ENCODE data around the gene PCGF1. TPM values are rescaled to one million over a fixed set of nuclear protein-coding genes. Genes with fewer than 3 reads are reported as not detected.

The PCGF1 gene
- 23.6 and 27.8 TPM in 2 replicates for total RNA-seq

DNA sequence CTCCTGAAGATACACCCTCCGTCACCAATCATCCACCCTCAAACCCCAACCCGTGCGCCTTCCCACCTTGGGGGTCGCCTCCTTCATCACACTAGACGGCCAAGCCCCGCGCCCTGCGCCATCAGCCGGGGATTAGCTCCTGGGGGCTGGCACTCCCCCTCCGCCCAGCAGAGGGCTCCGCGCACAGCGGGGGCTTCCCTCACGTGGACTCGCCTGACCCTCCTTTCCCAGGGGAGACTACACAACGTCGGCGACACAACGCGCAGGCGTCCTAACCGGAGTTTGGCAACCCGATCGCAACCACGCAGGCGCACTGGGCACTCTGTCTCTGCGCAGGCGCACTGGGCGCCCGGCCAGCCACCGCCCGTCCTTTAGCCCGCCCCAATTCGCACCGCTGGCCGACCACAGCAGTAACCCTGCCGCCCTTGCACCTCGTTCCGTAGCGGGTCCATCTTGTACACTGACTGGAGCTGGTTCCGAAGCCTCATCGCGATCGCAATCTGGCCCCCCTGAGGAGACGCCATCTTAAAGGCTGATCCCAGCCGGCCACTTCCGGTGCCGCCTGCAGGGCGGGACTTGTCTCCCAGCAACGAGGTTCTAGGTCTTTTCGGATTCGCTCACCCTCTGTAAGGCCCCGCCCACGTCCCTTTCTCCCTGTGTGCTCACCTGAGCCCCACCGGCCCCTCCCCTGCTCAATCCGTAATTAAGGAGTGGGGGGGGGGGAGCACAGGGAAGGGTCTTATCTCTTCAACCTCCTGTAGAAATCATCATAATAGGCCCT lies at the start of gene PCGF1:
Gene PCGF1 (minus strand): TSS at position 551 of the 781 bp plus-strand sequence. CDS start 27 bp downstream, at position 524.

DNA sequence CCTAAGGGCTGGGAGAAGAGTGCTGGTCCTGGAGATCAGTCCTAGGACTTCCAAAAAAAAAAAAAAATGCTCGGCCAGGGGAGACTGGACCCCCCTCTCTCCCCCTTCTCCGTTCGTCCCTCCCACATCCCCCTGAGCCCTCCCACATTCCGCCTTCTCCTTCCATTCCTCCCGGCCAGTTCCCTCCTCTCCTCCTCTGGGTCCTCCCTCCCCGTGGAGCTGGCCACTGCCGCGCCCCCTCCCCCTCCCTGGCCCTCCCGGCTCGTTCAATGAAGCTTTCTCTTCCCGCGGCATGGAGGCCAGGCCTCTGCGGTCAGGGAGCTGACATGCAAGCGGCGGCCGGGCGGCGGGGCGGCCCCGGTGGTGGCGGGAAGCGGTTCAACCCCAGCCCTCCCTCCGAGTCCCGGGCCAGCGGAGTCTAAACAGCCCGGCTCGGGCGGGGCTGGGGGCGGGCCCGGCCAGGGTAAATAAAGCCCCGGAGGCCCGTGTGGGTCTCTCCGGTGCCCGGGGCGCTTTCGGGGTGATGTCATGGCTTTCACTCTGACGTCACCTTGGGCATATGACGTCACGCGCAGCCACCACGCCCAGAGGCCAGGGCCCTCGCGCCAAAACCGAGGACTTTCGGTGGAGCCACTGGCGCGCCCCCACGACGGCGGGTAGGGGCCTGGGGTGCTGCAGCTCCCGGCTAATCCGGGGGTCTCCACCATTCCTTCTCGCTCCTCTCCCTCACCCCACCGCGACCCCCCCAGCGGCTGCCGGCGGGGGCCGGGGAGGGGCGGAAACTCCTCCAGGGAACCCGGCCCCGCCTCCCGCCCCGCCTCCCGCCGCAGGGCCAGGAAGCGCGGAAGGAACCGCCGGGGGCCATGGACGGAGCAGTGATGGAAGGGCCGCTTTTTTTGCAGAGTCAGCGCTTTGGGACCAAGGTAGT lies 46.7 kb upstream of the PCGF1 start, which contains the start of the genes DOK1 and LOXL3:
Gene DOK1 (plus strand): TSS at position 829 of the 928 bp plus-strand sequence. CDS start 35 bp downstream, at position 864.
Gene LOXL3 (minus strand): TSS at position 51 of the 928 bp plus-strand sequence. CDS start 1,308 bp downstream, outside the sequence.

DNA sequence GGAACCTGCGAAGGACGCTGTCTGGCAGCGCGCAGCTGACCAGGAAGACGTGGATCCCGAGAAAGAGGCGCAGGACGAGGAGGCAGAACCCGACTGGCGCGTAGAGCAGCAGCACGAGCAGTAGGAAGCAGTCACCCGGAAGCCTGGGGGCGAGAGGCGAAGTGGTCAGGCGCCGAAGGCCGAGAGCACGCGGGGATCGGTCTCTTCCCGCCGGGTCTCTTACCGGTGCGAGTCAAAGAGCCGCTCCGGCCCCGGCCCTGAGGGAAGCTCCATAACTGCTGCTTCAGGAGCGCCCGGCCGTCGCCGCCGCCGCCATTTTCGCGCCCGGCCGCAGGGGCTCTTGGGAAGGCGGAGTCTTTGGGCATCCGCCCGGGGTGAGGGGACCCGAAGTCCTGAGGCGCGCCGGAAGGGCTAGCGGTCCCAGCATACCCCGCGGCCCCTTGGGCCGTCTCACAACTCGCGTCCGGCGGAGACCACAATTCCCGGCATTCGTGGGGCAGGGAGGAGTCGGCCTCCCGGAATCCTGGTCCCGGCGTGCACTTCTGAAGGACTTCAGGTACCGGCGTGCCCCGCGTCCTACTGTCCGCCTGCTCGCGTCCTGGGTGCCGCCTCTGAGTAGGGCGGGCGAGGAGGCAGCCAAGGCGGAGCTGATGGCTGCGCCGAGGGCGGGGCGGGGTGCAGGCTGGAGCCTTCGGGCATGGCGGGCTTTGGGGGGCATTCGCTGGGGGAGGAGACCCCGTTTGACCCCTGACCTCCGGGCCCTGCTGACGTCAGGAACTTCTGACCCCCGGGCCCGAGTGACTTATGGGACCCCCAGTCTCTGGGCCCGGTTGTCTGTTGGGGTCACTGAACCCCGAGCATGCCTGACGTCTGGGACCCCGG lies 22.1 kb upstream of the PCGF1 start, which contains the start of the genes AUP1 and HTRA2:
Gene AUP1 (minus strand): TSS at position 350 of the 882 bp plus-strand sequence. CDS start 77 bp downstream, at position 273.
Gene HTRA2 (plus strand): TSS at position 577 of the 882 bp plus-strand sequence. CDS start 74 bp downstream, at position 651.

DNA sequence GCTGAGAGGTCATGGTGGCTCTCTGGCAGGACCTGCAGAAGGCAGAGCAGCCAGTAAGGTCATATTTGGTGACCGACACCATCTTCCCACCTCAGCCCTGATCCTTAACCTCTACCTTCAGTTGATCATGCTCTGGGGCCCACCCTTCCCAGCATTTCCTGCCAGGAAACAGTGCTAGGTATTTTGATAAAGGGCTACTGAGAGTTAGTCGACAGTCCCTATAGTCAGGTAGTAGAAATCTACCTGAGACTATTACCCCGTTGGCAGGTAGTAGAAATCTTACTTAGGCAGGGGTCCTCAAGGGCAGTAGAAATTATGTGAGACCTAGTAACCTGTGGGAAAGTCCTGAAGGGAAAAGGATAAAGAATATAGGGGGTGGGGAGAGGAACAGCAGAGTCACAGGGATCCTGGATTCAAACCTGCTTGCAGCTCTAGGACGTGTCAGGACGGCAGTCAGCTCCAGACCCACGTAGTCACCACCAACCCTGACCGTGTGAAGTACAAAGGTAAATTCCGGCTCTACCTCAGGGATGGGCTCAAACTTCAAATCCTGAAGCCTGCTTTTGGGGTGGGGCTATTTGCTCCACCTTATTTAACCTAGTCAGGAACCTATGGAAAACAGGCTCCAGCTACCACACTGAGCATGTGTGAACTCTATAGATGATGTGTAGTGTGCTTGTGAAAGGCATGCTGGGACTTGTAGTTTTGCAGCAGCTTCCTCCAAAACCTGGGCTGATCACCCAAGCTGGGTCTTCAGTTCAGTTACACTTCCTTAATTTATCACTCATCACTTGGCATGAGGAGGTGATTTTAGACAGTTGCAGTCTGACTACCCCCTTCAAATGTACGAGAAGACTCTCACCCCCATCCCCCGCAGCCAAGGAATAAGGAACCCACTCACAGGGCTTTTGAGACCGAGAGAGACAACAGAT lies 18.5 kb upstream of the PCGF1 start, which contains the start of gene DQX1:
Gene DQX1 (minus strand): TSS at position 515 of the 932 bp plus-strand sequence. CDS start 502 bp downstream, at position 13.

DNA sequence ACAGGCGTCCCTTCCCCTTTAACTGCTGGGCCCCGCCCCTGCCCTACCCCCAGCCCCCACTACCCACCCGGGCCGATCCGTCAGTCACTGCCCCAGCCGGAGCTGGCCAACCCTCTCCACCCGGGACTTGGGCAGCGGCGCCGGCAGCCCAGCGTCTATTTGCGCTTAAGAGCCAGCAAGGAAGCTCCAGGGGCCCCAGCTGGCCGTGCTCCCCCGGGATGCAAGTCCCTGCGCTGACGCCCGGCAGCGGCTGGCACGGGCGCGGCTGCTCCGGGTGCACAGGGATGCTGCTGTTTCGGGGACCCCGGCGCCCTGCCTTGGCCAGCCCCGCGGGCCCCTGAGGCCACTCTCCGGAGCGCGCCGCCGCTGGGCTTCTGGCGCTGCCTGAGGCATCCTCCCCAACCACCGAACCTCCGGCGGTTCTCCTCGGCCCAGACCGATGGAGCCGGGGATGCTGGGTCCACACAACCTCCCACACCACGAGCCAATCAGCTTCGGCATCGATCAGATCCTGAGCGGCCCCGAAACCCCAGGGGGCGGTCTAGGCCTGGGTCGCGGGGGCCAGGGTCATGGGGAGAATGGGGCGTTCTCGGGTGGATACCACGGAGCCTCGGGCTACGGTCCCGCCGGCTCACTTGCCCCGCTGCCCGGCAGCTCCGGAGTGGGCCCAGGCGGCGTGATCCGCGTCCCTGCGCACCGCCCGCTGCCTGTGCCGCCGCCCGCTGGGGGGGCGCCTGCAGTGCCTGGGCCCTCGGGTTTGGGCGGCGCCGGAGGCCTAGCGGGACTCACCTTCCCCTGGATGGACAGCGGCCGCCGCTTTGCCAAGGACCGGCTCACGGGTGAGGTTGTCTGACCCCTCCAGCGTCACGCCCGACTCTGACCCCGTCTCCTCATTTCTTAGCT lies 7.1 kb upstream of the PCGF1 start, which contains the start of gene TLX2:
Gene TLX2 (plus strand): TSS at position 83 of the 903 bp plus-strand sequence. CDS start 357 bp downstream, at position 440.

DNA sequence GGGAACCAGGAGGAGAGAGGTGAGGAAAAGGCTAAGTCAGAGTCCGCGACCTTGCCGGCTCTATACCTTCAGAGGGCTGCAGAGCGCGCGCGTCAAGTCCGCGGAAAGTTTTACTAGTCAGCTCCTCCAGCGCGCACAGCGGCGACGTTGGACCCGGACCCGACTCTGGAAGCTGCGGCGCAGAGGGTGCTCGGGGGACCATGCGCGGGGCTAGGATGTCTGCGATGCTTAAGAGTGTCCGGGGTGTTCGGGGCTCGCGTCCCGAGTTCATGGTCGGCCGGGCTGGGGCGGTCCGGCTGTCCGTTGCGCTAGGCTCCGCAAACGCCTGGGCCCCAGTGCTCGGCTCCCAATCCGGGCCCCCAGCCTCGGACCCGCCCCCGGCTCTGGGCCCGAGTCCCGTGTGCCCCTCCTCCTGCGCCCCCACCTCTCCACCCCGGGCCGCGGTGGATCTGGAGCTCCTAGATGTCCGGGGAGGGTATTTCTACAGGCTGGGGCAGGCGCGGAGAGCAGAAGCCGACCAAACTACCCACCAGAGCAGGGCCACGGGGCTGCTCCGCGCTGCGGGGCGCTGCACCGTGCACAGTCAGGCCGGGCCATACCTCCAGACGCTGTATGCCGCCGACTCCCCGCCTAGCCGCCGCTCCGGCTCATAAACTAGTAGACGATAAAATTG lies 8.1 kb downstream of the PCGF1 start, which contains the start of gene LBX2:
Gene LBX2 (minus strand): TSS at position 337 of the 673 bp plus-strand sequence. CDS start 66 bp downstream, at position 271.

DNA sequence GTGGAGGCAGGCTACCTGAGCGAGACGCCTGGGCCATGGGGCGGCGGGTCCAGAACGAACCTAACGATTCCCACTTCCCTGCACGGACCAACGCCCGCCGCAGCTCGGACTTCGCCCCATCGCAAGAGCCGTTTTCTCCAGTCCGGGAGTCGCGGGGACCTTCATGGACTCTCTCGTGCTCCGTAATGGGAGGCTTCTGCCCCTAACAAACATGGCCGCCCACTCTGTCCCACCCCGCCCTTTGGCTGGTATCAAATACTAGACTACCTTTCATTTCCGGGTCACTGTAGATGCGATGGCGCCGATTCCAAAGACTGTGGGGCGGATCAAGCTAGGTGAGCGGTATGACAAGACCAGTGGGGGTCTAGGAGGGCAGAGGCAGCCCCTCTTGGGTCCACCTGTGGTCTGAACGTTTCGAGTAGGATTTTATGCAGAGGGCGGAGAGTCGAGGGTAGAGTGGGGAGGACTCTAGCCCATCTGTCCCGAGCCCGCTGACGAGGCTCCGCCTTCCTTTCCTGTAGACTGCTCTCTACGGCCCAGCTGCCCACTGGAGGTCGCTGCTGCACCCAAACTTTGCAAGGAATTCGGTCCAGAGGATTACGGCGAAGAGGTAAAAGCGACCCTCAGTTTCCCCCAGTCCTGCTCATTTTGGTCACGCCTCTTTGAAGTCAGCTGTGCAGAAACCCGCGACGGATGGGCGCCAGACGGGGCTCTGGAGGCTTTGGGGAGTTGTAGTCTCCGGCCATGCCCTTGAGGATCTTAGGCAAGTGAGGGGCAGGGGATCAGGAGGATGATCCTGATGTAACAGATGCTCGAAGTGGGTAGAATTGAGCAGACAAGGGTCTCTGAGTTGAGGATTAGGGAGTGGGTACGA lies 24.5 kb downstream of the PCGF1 start, which contains the start of the genes CCDC142 and TTC31:
Gene CCDC142 (minus strand): TSS at position 198 of the 874 bp plus-strand sequence. CDS start 161 bp downstream, at position 37.
Gene TTC31 (plus strand): TSS at position 281 of the 874 bp plus-strand sequence. CDS start 15 bp downstream, at position 296.

DNA sequence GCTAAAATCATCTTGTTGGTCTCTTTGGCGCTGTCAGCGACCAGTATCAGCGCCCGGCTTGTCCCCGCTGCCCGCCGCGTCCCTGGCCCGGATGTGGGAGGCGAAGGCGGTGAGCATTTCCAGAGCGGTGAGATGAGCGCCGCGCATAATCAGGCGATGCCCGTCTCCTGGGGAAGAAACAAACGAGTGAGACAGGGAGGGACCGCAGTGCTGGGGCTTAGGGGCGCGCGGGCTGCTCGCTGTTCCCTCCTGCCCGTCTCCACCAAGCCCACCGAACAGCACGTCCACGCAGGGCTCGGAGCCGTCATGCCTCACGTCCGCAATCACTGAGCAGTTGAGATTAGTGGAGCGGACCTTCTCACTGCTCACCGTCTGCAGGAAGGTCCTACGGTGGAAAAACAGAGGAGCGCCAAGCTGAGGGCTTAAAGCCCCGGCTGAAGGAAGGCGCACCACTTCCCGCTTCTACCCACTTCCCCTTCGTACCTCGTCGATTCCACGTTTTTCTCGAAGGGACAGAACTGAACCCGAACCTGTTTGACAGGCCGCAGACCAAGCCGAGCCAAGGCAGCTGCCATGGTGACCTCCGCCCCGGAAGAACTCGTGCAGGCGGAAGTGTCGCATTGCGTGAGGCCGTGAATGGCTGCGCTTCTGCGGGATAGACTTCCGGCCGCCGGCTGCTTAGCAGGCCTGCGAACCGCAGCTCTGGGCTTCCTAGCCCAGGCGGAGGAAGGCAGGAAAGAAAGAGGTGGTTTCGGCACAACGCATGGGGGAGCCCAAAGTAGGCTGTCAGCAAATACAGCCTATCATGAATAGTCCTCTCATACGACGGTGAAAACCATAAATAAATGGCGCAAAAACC lies 35.2 kb downstream of the PCGF1 start, which contains the start of gene MRPL53:
Gene MRPL53 (minus strand): TSS at position 595 of the 859 bp plus-strand sequence. CDS start 20 bp downstream, at position 575.

DNA sequence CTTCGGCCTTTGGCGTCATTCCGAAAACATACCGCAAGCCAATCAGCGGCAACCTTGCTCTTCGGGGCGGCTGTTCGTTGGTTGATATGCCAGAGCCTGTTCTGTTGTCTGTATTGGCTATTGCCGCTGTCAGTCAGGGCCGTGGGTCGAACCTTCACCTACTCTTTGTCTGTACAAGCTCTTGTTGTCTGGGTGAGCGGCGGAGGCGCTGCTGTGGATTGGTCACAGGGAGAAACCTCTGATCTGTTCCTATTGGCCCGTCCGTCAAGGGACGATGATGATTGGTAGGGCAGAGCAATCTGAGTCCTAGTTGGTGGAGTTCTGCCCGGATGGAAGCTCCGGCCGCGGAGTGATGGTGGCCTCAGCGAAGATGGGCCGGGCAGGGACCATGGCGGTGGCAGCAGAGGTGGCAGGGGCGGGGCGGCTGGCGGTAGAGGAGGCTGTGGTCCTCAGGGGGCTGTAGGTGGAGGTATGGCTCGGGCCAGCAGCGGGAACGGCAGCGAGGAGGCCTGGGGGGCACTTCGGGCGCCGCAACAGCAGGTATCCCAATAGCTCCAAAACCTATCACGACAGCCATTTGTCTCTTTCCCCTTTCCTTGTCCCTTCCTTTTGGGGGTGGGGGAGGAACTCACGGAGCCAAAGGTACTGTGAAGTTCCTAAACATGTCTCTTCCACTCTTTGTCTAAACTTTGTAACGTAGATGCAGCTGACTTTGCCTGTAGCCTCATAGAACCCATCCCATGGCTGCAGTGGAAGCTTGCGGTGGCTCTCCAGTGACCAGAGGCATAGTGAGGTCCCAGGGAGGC lies 49.2 kb downstream of the PCGF1 start, which contains the start of gene WBP1:
Gene WBP1 (plus strand): TSS at position 307 of the 806 bp plus-strand sequence. CDS start 165 bp downstream, at position 472.

Other genes starting within 250 kb of the PCGF1 start
- gene SLC4A5, start 164.3 kb downstream of the PCGF1 start, total RNA-seq = 0.29 and 0.44 TPM in 2 replicates
- gene DCTN1, start 127.4 kb downstream of the PCGF1 start, total RNA-seq = 144 and 149 TPM in 2 replicates
- gene C2orf81, start 86.1 kb downstream of the PCGF1 start, total RNA-seq = 0.66 and 1.6 TPM in 2 replicates
- 20.8 and 45.7 TPM in 2 replicates for gene WDR54, start 86.0 kb downstream of the PCGF1 start, total RNA-seq
- 9.4 and 17.5 TPM in 2 replicates for gene RTKN, start 65.8 kb downstream of the PCGF1 start, total RNA-seq
- gene INO80B, start 52.6 kb downstream of the PCGF1 start, total RNA-seq = 12.9 and 19.3 TPM in 2 replicates
- gene WBP1, start 49.3 kb downstream of the PCGF1 start, total RNA-seq = 28.3 and 51.9 TPM in 2 replicates
- 79.7 and 81.8 TPM in 2 replicates for gene MOGS, start 42.3 kb downstream of the PCGF1 start, total RNA-seq
- 19.3 and 57.1 TPM in 2 replicates for gene MRPL53, start 35.0 kb downstream of the PCGF1 start, total RNA-seq
- 24.7 and 35.1 TPM in 2 replicates for gene CCDC142, start 24.7 kb downstream of the PCGF1 start, total RNA-seq
- gene TTC31, start 24.6 kb downstream of the PCGF1 start, total RNA-seq = 19.9 and 22.8 TPM in 2 replicates
- 1.9 and 3.1 TPM in 2 replicates for gene LBX2, start 8.1 kb downstream of the PCGF1 start, total RNA-seq
- gene TLX2, start 6.8 kb upstream of the PCGF1 start, total RNA-seq = not detected in 2 replicates
- gene DQX1, start 18.5 kb upstream of the PCGF1 start, total RNA-seq = not detected in 2 replicates
- 96.1 and 152 TPM in 2 replicates for gene AUP1, start 22.0 kb upstream of the PCGF1 start, total RNA-seq
- gene HTRA2, start 22.2 kb upstream of the PCGF1 start, total RNA-seq = 44.9 and 54.1 TPM in 2 replicates
- 2.0 and 2.9 TPM in 2 replicates for gene LOXL3, start 46.2 kb upstream of the PCGF1 start, total RNA-seq
- gene DOK1, start 47.0 kb upstream of the PCGF1 start, total RNA-seq = 9.2 and 10.2 TPM in 2 replicates
- gene M1AP, start 140.6 kb upstream of the PCGF1 start, total RNA-seq = not detected in 2 replicates
- gene SEMA4F, start 146.6 kb upstream of the PCGF1 start, total RNA-seq = 4.0 and 5.3 TPM in 2 replicates

All from placental pericyte (primary cell).